H9 (cell line): Measurements from ENCODE around the gene P3H3. TPM values are rescaled to one million over a fixed set of nuclear protein-coding genes. Genes with fewer than 3 reads are reported as not detected.

Experiments
- DNase-seq: peaks from one replicate; pipeline ENCODE4 v3.0.0-alpha.2; 2017
- H2AFZ ChIP-seq: one replicate; pipeline ENCODE4 v1.6.1; 2013; ENCODE audit warnings: mild to moderate bottlenecking, low read length, control low read depth, moderate library complexity
- H2AK5ac ChIP-seq: 2 replicates; pipeline ENCODE4 v1.6.1; 2013; ENCODE audit warnings: low read length, control low read depth, mixed read lengths; ENCODE audit not compliant: insufficient read length
- H2BK120ac ChIP-seq: one replicate; pipeline ENCODE4 v1.6.1; 2013; ENCODE audit warnings: low read depth, mild to moderate bottlenecking, low read length, control low read depth, inconsistent platforms; ENCODE audit not compliant: poor library complexity, severe bottlenecking
- H2BK12ac ChIP-seq: 2 replicates; pipeline ENCODE4 v1.6.1; 2013; ENCODE audit warnings: low read length, control low read depth, mixed read lengths, low read depth; ENCODE audit not compliant: insufficient read length
- H2BK15ac ChIP-seq: 2 replicates; pipeline ENCODE4 v1.6.1; 2013; ENCODE audit warnings: low read depth, low read length, control low read depth
- H2BK20ac ChIP-seq: one replicate; pipeline ENCODE4 v1.6.1; 2013; ENCODE audit warnings: low read depth, mild to moderate bottlenecking, low read length, control low read depth, inconsistent platforms; ENCODE audit not compliant: poor library complexity, severe bottlenecking
- H2BK5ac ChIP-seq: 2 replicates; pipeline ENCODE4 v1.6.1; 2013; ENCODE audit warnings: low read length, control low read depth, mixed read lengths; ENCODE audit not compliant: insufficient read length
- H3K14ac ChIP-seq: 2 replicates; pipeline ENCODE4 v1.6.1; 2013; ENCODE audit warnings: low read length, control low read depth; ENCODE audit not compliant: insufficient read depth
- H3K18ac ChIP-seq: 2 replicates; pipeline ENCODE4 v1.6.1; 2013; ENCODE audit warnings: low read depth, mild to moderate bottlenecking, mixed read lengths, low read length, control low read depth; ENCODE audit not compliant: insufficient read length
- H3K23ac ChIP-seq: 2 replicates; pipeline ENCODE4 v1.6.1; 2013; ENCODE audit warnings: low read length, control low read depth, mixed read lengths, low read depth; ENCODE audit not compliant: insufficient read length
- H3K23me2 ChIP-seq: 2 replicates; pipeline ENCODE4 v1.6.1; 2013; ENCODE audit warnings: low read depth, mild to moderate bottlenecking, mixed read lengths, low read length, control low read depth; ENCODE audit not compliant: insufficient read length, poor library complexity, severe bottlenecking
- H3K27ac ChIP-seq: 2 replicates; pipeline ENCODE4 v1.5.1; 2013; ENCODE audit warnings: low read length, control low read depth, mixed read lengths, low read depth; ENCODE audit not compliant: insufficient read length
- H3K27me3 ChIP-seq: 2 replicates; pipeline ENCODE4 v1.6.1; 2013; ENCODE audit warnings: low read length, control low read depth, inconsistent platforms; ENCODE audit not compliant: insufficient read depth
- H3K4ac ChIP-seq: 2 replicates; pipeline ENCODE4 v1.6.1; 2013; ENCODE audit warnings: low read depth, mild to moderate bottlenecking, control low read depth, inconsistent platforms, low read length, moderate library complexity
- H3K4me1 ChIP-seq: 2 replicates; pipeline ENCODE4 v1.6.1; 2013; ENCODE audit warnings: low read length, control low read depth, inconsistent platforms; ENCODE audit not compliant: insufficient read depth
- H3K4me2 ChIP-seq: 2 replicates; pipeline ENCODE4 v1.6.1; 2013; ENCODE audit warnings: low read length, control low read depth, mixed read lengths; ENCODE audit not compliant: insufficient read length, insufficient read depth
- H3K56ac ChIP-seq: 2 replicates; pipeline ENCODE4 v1.6.1; 2013; ENCODE audit warnings: low read depth, mild to moderate bottlenecking, mixed read lengths, low read length, control low read depth; ENCODE audit not compliant: insufficient read length
- H3K79me1 ChIP-seq: 2 replicates; pipeline ENCODE4 v1.6.1; 2013; ENCODE audit warnings: low read depth, mild to moderate bottlenecking, moderate library complexity, low read length, control low read depth, inconsistent platforms; ENCODE audit not compliant: insufficient read depth, poor library complexity, severe bottlenecking
- H3K79me2 ChIP-seq: 2 replicates; pipeline ENCODE4 v1.6.1; 2013; ENCODE audit warnings: low read length, control low read depth, inconsistent platforms; ENCODE audit not compliant: insufficient read depth
- H3K9ac ChIP-seq: 2 replicates; pipeline ENCODE4 v1.6.1; 2013; ENCODE audit warnings: low read length, control low read depth, mixed read lengths; ENCODE audit not compliant: insufficient read length; ENCODE audit errors: extremely low read depth
- H3K9me3 ChIP-seq: one replicate; pipeline ENCODE4 v1.6.1; 2013; ENCODE audit warnings: low read depth, low read length, inconsistent platforms; ENCODE audit not compliant: control insufficient read depth
- H3T11ph ChIP-seq: one replicate; pipeline ENCODE4 v1.6.1; 2013; ENCODE audit warnings: mild to moderate bottlenecking, low read length, control low read depth, inconsistent platforms
- H4K20me1 ChIP-seq: one replicate; pipeline ENCODE4 v1.6.1; 2013; ENCODE audit not compliant: control insufficient read depth, insufficient read length, insufficient read depth
- H4K5ac ChIP-seq: 2 replicates; pipeline ENCODE4 v1.6.1; 2013; ENCODE audit warnings: low read depth, mild to moderate bottlenecking, mixed read lengths, low read length, control low read depth; ENCODE audit not compliant: insufficient read length
- H4K8ac ChIP-seq: replicated peaks from 2 replicates; pipeline ENCODE4 v1.6.1; 2013; ENCODE audit warnings: low read length, control low read depth, mixed read lengths, low read depth; ENCODE audit not compliant: insufficient read length
- H4K91ac ChIP-seq: 2 replicates; pipeline ENCODE4 v1.6.1; 2013; ENCODE audit warnings: low read depth, mild to moderate bottlenecking, moderate library complexity, mixed read lengths, low read length, control low read depth; ENCODE audit not compliant: insufficient read length
- H3K27ac Mint-ChIP-seq, 3 experiments: 2 replicates in 2 of 3; 3 replicates in 1 of 3; pipeline ENCODE4 v1.8.0; 2020 to 2021; ENCODE audit warnings: mixed read lengths in 3 of 3, mild to moderate bottlenecking in 1 of 3, moderate library complexity in 1 of 3
- H3K27me3 Mint-ChIP-seq: 2 replicates; pipeline ENCODE4 v1.8.0; 2021; ENCODE audit warnings: low read depth, mild to moderate bottlenecking, moderate library complexity, mixed read lengths
- H3K36me3 Mint-ChIP-seq, 3 experiments: 2 replicates in 2 of 3; 3 replicates in 1 of 3; pipeline ENCODE4 v1.8.0; 2020 to 2021; ENCODE audit warnings: low read depth in 3 of 3, mixed read lengths in 3 of 3; ENCODE audit not compliant: insufficient read depth in 1 of 3
- H3K4me1 Mint-ChIP-seq, 2 experiments: 2 replicates each; pipeline ENCODE4 v1.8.0; 2020; ENCODE audit warnings: mixed read lengths in 2 of 2
- H3K4me3 Mint-ChIP-seq, 2 experiments: 2 replicates in 1 of 2; 3 replicates in 1 of 2; pipeline ENCODE4 v1.8.0; 2020 to 2021; ENCODE audit warnings: mild to moderate bottlenecking in 2 of 2, mixed read lengths in 2 of 2, moderate library complexity in 1 of 2
- H3K9me3 Mint-ChIP-seq, 2 experiments: 2 replicates in 1 of 2; 3 replicates in 1 of 2; pipeline ENCODE4 v1.8.0; 2020; ENCODE audit warnings: mild to moderate bottlenecking in 2 of 2, mixed read lengths in 2 of 2, moderate library complexity in 1 of 2
- WGBS: extraction: QIAGEN DNeasy Blood & Tissue Kit; methylation state at CpG from one replicate; pipeline ENCODE4 v1.1.7; 2013; ENCODE audit warnings: missing lambda C conversion rate, low lambda C conversion rate, mixed read lengths; ENCODE audit not compliant: insufficient read length; ENCODE audit errors: extremely low coverage; 5-methylcytosine and 5-hydroxymethylcytosine counted together
- total RNA-seq: library from RNA; stranded (reverse); gene quantifications from 2 replicates; pipeline ENCODE4 v1.2.1, GENCODE V29; 2021
- TF ChIP-seq, protein P1 (sequence below): fragments of 200-600 bp; sonication (generic); conservative IDR thresholded peaks from 3 replicates; pipeline ENCODE4 v1.8.0; 2021; ENCODE audit warnings: antibody characterized with exemption, mild to moderate bottlenecking

P3H3 gene
- total RNA-seq, 1 experiment from 2014 or later = 55.0 TPM

DNA sequence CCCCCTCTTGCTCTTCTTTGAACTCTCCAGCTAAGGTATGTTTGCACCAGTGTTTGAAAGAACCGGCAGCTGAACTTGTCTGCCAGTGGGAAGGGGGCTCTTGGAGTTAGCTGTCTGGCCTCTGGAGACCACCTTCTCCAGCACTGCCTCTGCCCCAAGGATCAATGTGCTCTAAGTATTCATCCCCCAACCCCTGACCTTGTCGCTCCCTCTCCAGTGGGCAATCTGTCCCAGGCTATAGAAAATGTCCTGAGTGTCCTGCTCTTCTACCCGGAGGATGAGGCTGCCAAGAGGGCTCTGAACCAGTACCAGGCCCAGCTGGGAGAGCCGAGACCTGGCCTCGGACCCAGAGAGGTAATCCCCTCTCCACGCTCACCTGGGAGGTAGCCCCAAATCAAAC is 2.8 kb downstream of the P3H3 start:
- Histone ChIP-seq H3K23ac (no peak overlapping the region), H3K79me1 (no peaks in the 10 kb centered on the region), H4K5ac (no peak overlapping the region), H3K27me3 (no peaks in the 10 kb centered on the region), H2BK15ac (no peak overlapping the region), H3K56ac (no peak overlapping the region), H3K9ac (no peak overlapping the region), H2AFZ (no peak overlapping the region), H4K8ac (no peak overlapping the region), H2BK12ac (no peak overlapping the region), H3K23me2 (peaks cover 11% of the 10 kb centered on the region), H3K18ac (no peak overlapping the region), H2BK20ac (no peak overlapping the region), H3K9me3 (no peaks in the 10 kb centered on the region), H3K4ac (no peak overlapping the region), H2BK5ac (no peak overlapping the region), H3K79me2 (peaks cover 2% of the 10 kb centered on the region; the same call in 1 of the 2 replicates), H2AK5ac (no peak overlapping the region), H4K20me1 (peaks cover 2% of the 10 kb centered on the region), H3K14ac (no peak overlapping the region), H3K4me1 (peaks cover 3% of the 10 kb centered on the region; the same call in 1 of the 2 replicates), H3T11ph (no peak overlapping the region), H3K4me2 (no peak overlapping the region), H3K27ac (no peak overlapping the region), H2BK120ac (no peak overlapping the region), H4K91ac (no peak overlapping the region)
- no CpG with 5 or more reads among the region's 6 CpGs for WGBS
- H3K27me3 Mint-ChIP-seq = peaks cover 2% of the 10 kb centered on the region; the same call in 1 of the 2 replicates
- H3K27ac Mint-ChIP-seq = 0 out of 7 replicates have a peak overlapping the region, but pooled peaks of 2 of the 3 experiments have one; percentile 52 to 68
- H3K9me3 Mint-ChIP-seq = no peaks in the 10 kb centered on the region
- H3K4me3 Mint-ChIP-seq = peak overlapping the region in 1 of 2 experiments; percentile 37; a peak in 1 of 5 replicates
- TF ChIP-seq, protein P1, sequence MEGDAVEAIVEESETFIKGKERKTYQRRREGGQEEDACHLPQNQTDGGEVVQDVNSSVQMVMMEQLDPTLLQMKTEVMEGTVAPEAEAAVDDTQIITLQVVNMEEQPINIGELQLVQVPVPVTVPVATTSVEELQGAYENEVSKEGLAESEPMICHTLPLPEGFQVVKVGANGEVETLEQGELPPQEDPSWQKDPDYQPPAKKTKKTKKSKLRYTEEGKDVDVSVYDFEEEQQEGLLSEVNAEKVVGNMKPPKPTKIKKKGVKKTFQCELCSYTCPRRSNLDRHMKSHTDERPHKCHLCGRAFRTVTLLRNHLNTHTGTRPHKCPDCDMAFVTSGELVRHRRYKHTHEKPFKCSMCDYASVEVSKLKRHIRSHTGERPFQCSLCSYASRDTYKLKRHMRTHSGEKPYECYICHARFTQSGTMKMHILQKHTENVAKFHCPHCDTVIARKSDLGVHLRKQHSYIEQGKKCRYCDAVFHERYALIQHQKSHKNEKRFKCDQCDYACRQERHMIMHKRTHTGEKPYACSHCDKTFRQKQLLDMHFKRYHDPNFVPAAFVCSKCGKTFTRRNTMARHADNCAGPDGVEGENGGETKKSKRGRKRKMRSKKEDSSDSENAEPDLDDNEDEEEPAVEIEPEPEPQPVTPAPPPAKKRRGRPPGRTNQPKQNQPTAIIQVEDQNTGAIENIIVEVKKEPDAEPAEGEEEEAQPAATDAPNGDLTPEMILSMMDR = no peak
- peaks cover 30 to 53% (median 50%) of the 10 kb centered on the region in 3 experiments for H3K36me3 Mint-ChIP-seq
- H3K4me1 Mint-ChIP-seq = peaks cover 16 to 36% of the 10 kb centered on the region in 2 experiments
- DNase-seq = no peak
